ENCODE data around the gene NUP85. TPM values are rescaled to one million over a fixed set of nuclear protein-coding genes. Genes with fewer than 3 reads are reported as not detected.
A peak's percentile ranks its signal among the peaks of the same experiment; 100 is the strongest.
"Not testable (repeated sequence)": the region's sequence is repeated elsewhere in the genome, so short reads cannot be mapped to it uniquely, and the experiment has no call there.

NUP85 gene, protein sequence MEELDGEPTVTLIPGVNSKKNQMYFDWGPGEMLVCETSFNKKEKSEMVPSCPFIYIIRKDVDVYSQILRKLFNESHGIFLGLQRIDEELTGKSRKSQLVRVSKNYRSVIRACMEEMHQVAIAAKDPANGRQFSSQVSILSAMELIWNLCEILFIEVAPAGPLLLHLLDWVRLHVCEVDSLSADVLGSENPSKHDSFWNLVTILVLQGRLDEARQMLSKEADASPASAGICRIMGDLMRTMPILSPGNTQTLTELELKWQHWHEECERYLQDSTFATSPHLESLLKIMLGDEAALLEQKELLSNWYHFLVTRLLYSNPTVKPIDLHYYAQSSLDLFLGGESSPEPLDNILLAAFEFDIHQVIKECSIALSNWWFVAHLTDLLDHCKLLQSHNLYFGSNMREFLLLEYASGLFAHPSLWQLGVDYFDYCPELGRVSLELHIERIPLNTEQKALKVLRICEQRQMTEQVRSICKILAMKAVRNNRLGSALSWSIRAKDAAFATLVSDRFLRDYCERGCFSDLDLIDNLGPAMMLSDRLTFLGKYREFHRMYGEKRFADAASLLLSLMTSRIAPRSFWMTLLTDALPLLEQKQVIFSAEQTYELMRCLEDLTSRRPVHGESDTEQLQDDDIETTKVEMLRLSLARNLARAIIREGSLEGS
- 48.2 and 51.5 TPM in 2 replicates for polyA plus RNA-seq (2013)

- H2BK120ac ChIP-seq (ENCODE audit: insufficient read depth, low read length, poor library complexity), result peak within 1 kb of the TSS; percentile 93
- H3K23ac ChIP-seq (ENCODE audit: low read length), result peak within 1 kb of the TSS; percentile 12
- peak within 1 kb of the TSS; percentile 96 for H3K14ac ChIP-seq (ENCODE audit: low read length)
- H3K18ac ChIP-seq (ENCODE audit: low read length), result peak within 1 kb of the TSS; percentile 91
- H2BK5ac ChIP-seq (ENCODE audit: low read depth, low read length, poor library complexity), result peak within 1 kb of the TSS; percentile 97
- H3K9ac ChIP-seq (ENCODE audit: low read length), result peak within 1 kb of the TSS; percentile 99
- H2AK5ac ChIP-seq (ENCODE audit: low read length), result no peak within 1 kb of the TSS
- H3K27me3 ChIP-seq (ENCODE audit: insufficient read depth, low read length), result no peaks in the 10 kb centered on the region
- DNase-seq, result peak; percentile 90 to 95
- H3K79me2 ChIP-seq (ENCODE audit: control insufficient read depth, insufficient read depth, low read length, poor library complexity), result peaks cover 10% of the 10 kb centered on the region
- H3K4me2 ChIP-seq (ENCODE audit: low read length), result peak within 1 kb of the TSS; percentile 78
- H3K27ac ChIP-seq (ENCODE audit: low read depth, low read length), result peak within 1 kb of the TSS; percentile 94
- peak within 1 kb of the TSS; percentile 93 for H4K8ac ChIP-seq (ENCODE audit: low read depth, low read length)
- peak within 1 kb of the TSS; percentile 81 for H3K4ac ChIP-seq (ENCODE audit: low read depth, low read length)
- H3K79me1 ChIP-seq (ENCODE audit: low read length), result peaks cover 10% of the 10 kb centered on the region
- WGBS (ENCODE audit: extremely low coverage, insufficient coverage, insufficient read length), result no CpG with 5 or more reads among the region's 57 CpGs
- no peak within 1 kb of the TSS for H2BK12ac ChIP-seq (ENCODE audit: low read length)
- H4K12ac ChIP-seq (ENCODE audit: low read depth, low read length), result peak within 1 kb of the TSS; percentile 82
- peak within 1 kb of the TSS; percentile 71 for H2AFZ ChIP-seq (ENCODE audit: insufficient read depth, low read length, poor library complexity)
- H3K4me1 ChIP-seq (ENCODE audit: control insufficient read depth in 1 of 2, insufficient read depth in 2 of 2, low read length in 2 of 2), result no peaks in the 10 kb centered on the region
- H3K4me3 ChIP-seq (ENCODE audit: low read depth, low read length), result peak within 1 kb of the TSS; percentile 95
- H3K9me3 ChIP-seq (ENCODE audit: insufficient read depth, low read depth, low read length), result no peaks in the 10 kb centered on the region
- peaks cover 4 to 10% of the 10 kb centered on the region in 2 experiments for H3K36me3 ChIP-seq (ENCODE audit: control insufficient read depth in 1 of 2, insufficient read depth in 2 of 2, low read length in 2 of 2)
- peak within 1 kb of the TSS; percentile 91 for H4K91ac ChIP-seq (ENCODE audit: low read depth, low read length)
Measured at GRCh38 chr17:75205037-75205792, at the start of gene NUP85. NUP85 (plus strand) TSS chr17:75205679; CDS start chr17:75205762, 83 bp downstream.

DNA sequence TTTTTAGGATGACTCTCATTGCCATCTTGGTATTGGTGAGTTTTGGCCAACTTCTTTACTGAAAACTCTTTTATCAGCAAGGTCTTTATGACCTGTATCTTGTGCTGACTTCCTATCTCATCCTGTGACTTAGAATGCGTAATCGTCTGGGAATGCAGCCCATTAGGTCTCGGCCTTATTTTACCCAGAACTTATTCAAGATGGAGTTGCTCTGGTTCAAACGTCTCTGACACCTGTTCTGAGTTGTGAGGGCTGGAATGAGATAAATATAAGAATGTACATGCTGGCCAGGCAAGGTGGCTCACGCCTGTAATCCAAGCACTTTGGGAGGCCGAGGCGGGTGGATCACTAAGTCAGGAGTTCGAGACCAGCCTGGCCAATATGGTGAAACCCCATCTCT, 47.0 kb upstream of the NUP85 start:
- H3K79me2 ChIP-seq (ENCODE audit: control insufficient read depth, insufficient read depth, low read length, poor library complexity); H2BK120ac ChIP-seq (ENCODE audit: insufficient read depth, low read length, poor library complexity); H2AK5ac ChIP-seq (ENCODE audit: low read length); H3K4me3 ChIP-seq (ENCODE audit: low read depth, low read length); H4K8ac ChIP-seq (ENCODE audit: low read depth, low read length); H3K23ac ChIP-seq (ENCODE audit: low read length); H2AFZ ChIP-seq (ENCODE audit: insufficient read depth, low read length, poor library complexity); H2BK12ac ChIP-seq (ENCODE audit: low read length); H3K14ac ChIP-seq (ENCODE audit: low read length); H4K91ac ChIP-seq (ENCODE audit: low read depth, low read length); H3K27me3 ChIP-seq (ENCODE audit: insufficient read depth, low read length); H3K9me3 ChIP-seq (ENCODE audit: insufficient read depth, low read depth, low read length); H3K4me1 ChIP-seq (ENCODE audit: control insufficient read depth in 1 of 2, insufficient read depth in 2 of 2, low read length in 2 of 2); H4K12ac ChIP-seq (ENCODE audit: low read depth, low read length); H3K4me2 ChIP-seq (ENCODE audit: low read length); H3K79me1 ChIP-seq (ENCODE audit: low read length); H3K9ac ChIP-seq (ENCODE audit: low read length); H3K36me3 ChIP-seq (ENCODE audit: control insufficient read depth in 1 of 2, insufficient read depth in 2 of 2, low read length in 2 of 2); H2BK5ac ChIP-seq (ENCODE audit: low read depth, low read length, poor library complexity); H3K27ac ChIP-seq (ENCODE audit: low read depth, low read length); H3K18ac ChIP-seq (ENCODE audit: low read length); H3K4ac ChIP-seq (ENCODE audit: low read depth, low read length): not testable (repeated sequence)
- DNase-seq, result peak; percentile 95 to 98
- no CpG with 5 or more reads among the region's 8 CpGs for WGBS (ENCODE audit: extremely low coverage, insufficient coverage, insufficient read length)

DNA sequence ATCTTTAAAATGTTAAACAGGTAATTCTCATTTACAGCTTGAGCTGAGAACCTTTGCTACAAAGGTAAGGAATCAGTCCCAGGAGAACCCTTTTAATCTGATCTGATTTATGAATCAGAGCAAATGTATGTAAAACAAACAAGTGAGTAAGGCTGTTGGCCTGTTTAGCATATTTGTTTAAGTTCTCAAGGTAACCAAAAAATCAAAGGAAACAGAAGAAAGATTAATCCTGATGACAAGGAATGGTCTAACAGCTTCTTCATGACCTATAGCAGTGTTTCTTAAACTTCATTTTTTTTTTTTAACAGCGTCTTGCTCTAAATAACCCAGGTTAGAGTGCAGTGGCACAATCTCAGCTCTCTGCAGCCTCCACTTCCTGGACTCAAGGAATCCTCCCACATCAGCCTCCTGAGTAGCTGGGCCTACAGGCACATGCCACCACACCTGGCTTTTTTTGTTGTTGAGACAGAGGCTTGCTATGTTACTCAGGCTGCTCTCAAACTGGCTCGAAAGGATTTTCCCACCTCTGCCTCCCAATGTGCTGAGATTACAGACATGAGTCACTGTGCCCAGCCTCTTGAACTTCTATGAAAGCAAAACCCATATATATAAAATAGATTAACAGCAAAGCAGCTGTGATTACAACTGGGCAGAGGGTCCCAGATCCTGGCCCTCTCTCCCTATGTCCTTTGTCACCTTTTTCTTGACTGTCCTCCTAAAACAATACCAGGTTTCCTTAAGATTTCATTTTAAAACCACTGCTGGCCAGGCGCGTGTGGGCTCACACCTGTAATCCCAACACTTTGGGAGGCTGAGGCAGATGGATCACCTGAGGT, 46.1 kb upstream of the NUP85 start:
- DNase-seq, result peak; percentile 96 to 98
- H4K12ac ChIP-seq (ENCODE audit: low read depth, low read length), result no peak overlapping the region
- no peak overlapping the region for H4K91ac ChIP-seq (ENCODE audit: low read depth, low read length)
- H2AK5ac ChIP-seq (ENCODE audit: low read length), result no peak overlapping the region
- H3K79me2 ChIP-seq (ENCODE audit: control insufficient read depth, insufficient read depth, low read length, poor library complexity), result no peaks in the 10 kb centered on the region
- H2BK12ac ChIP-seq (ENCODE audit: low read length), result no peak overlapping the region
- H3K79me1 ChIP-seq (ENCODE audit: low read length), result no peaks in the 10 kb centered on the region
- H3K4me2 ChIP-seq (ENCODE audit: low read length), result no peak overlapping the region
- H3K9me3 ChIP-seq (ENCODE audit: insufficient read depth, low read depth, low read length), result no peaks in the 10 kb centered on the region
- H3K18ac ChIP-seq (ENCODE audit: low read length), result no peak overlapping the region
- H3K23ac ChIP-seq (ENCODE audit: low read length), result no peak overlapping the region
- H3K4me3 ChIP-seq (ENCODE audit: low read depth, low read length), result no peak overlapping the region
- no peak overlapping the region for H3K27ac ChIP-seq (ENCODE audit: low read depth, low read length)
- H2AFZ ChIP-seq (ENCODE audit: insufficient read depth, low read length, poor library complexity), result no peak overlapping the region
- peaks cover 0 to 10% of the 10 kb centered on the region in 2 experiments for H3K4me1 ChIP-seq (ENCODE audit: control insufficient read depth in 1 of 2, insufficient read depth in 2 of 2, low read length in 2 of 2)
- no peak overlapping the region for H2BK120ac ChIP-seq (ENCODE audit: insufficient read depth, low read length, poor library complexity)
- H2BK5ac ChIP-seq (ENCODE audit: low read depth, low read length, poor library complexity), result no peak overlapping the region
- no peak overlapping the region for H4K8ac ChIP-seq (ENCODE audit: low read depth, low read length)
- peaks cover 0 to 6% of the 10 kb centered on the region in 2 experiments for H3K36me3 ChIP-seq (ENCODE audit: control insufficient read depth in 1 of 2, insufficient read depth in 2 of 2, low read length in 2 of 2)
- H3K14ac ChIP-seq (ENCODE audit: low read length), result no peak overlapping the region
- H3K4ac ChIP-seq (ENCODE audit: low read depth, low read length), result no peak overlapping the region
- WGBS (ENCODE audit: extremely low coverage, insufficient coverage, insufficient read length), result no CpG with 5 or more reads among the region's 4 CpGs
- no peaks in the 10 kb centered on the region for H3K27me3 ChIP-seq (ENCODE audit: insufficient read depth, low read length)
- H3K9ac ChIP-seq (ENCODE audit: low read length), result no peak overlapping the region

GRCh38 chr17:75160211-75160610, 45.3 kb upstream of the NUP85 start:
- H2BK12ac ChIP-seq (ENCODE audit: low read length), result no peak overlapping the region
- H2BK5ac ChIP-seq (ENCODE audit: low read depth, low read length, poor library complexity), result no peak overlapping the region
- H4K91ac ChIP-seq (ENCODE audit: low read depth, low read length), result no peak overlapping the region
- H3K27ac ChIP-seq (ENCODE audit: low read depth, low read length), result no peak overlapping the region
- no peak overlapping the region for H3K4me3 ChIP-seq (ENCODE audit: low read depth, low read length)
- no peak overlapping the region for H2AFZ ChIP-seq (ENCODE audit: insufficient read depth, low read length, poor library complexity)
- WGBS (ENCODE audit: extremely low coverage, insufficient coverage, insufficient read length), result no CpG with 5 or more reads among the region's 5 CpGs
- no peak overlapping the region for H3K9ac ChIP-seq (ENCODE audit: low read length)
- H2AK5ac ChIP-seq (ENCODE audit: low read length), result no peak overlapping the region
- no peak overlapping the region for H3K4me2 ChIP-seq (ENCODE audit: low read length)
- H3K79me2 ChIP-seq (ENCODE audit: control insufficient read depth, insufficient read depth, low read length, poor library complexity), result no peaks in the 10 kb centered on the region
- H3K4ac ChIP-seq (ENCODE audit: low read depth, low read length), result no peak overlapping the region
- no peak overlapping the region for H3K14ac ChIP-seq (ENCODE audit: low read length)
- H4K8ac ChIP-seq (ENCODE audit: low read depth, low read length), result no peak overlapping the region
- H3K79me1 ChIP-seq (ENCODE audit: low read length), result no peaks in the 10 kb centered on the region
- DNase-seq, result no peak
- H3K4me1 ChIP-seq (ENCODE audit: control insufficient read depth in 1 of 2, insufficient read depth in 2 of 2, low read length in 2 of 2), result peaks cover 0 to 6% of the 10 kb centered on the region in 2 experiments
- H3K9me3 ChIP-seq (ENCODE audit: insufficient read depth, low read depth, low read length), result no peaks in the 10 kb centered on the region
- H3K36me3 ChIP-seq (ENCODE audit: control insufficient read depth in 1 of 2, insufficient read depth in 2 of 2, low read length in 2 of 2), result peaks cover 2 to 9% of the 10 kb centered on the region in 2 experiments
- no peak overlapping the region for H2BK120ac ChIP-seq (ENCODE audit: insufficient read depth, low read length, poor library complexity)
- H3K18ac ChIP-seq (ENCODE audit: low read length), result no peak overlapping the region
- no peaks in the 10 kb centered on the region for H3K27me3 ChIP-seq (ENCODE audit: insufficient read depth, low read length)
- no peak overlapping the region for H3K23ac ChIP-seq (ENCODE audit: low read length)
- no peak overlapping the region for H4K12ac ChIP-seq (ENCODE audit: low read depth, low read length)

Measured in trophoblast cell (in vitro differentiated cells and primary cell).